Non-pigmented ciliary epithelial cell (primary cell): ENCODE results near the gene BRPF3.

ENCODE experiments used
- DNase-seq: peaks from one replicate; pipeline ENCODE4 v3.0.0-alpha.2; 2010; ENCODE audit warnings: low read depth

BRPF3 gene

GRCh38 chr6:36232172-36232571 is 35.6 kb downstream of the BRPF3 start:
- no peak for DNase-seq

GRCh38 chr6:36235309-36235708 is 38.8 kb downstream of the BRPF3 start:
- no peak for DNase-seq

GRCh38 chr6:36235862-36236261 is 39.3 kb downstream of the BRPF3 start:
- DNase-seq: no peak

- no peak for DNase-seq
Observed at GRCh38 chr6:36239774-36240173, 43.2 kb downstream of the BRPF3 start.

- peak; percentile 36 for DNase-seq
Observed at GRCh38 chr6:36241728-36242127, 45.2 kb downstream of the BRPF3 start.

- no peak for DNase-seq
Observed at GRCh38 chr6:36242161-36242560, 45.6 kb downstream of the BRPF3 start.

- DNase-seq: no peak
Observed at GRCh38 chr6:36242626-36243025, 46.1 kb downstream of the BRPF3 start.

GRCh38 chr6:36243562-36244212 is 47.1 kb downstream of the BRPF3 start:
- DNase-seq: no peak

- DNase-seq: no peak
Observed at GRCh38 chr6:36244641-36245280, 48.2 kb downstream of the BRPF3 start.

GRCh38 chr6:36245572-36246061 is 49.1 kb downstream of the BRPF3 start:
- DNase-seq: no peak

- DNase-seq: no peak
Observed at GRCh38 chr6:36246506-36247268, 50.1 kb downstream of the BRPF3 start.

GRCh38 chr6:36247693-36248092 is 51.1 kb downstream of the BRPF3 start:
- DNase-seq: no peak

- no peak for DNase-seq
Observed at GRCh38 chr6:36248980-36249379, 52.4 kb downstream of the BRPF3 start.

- DNase-seq: no peak
Observed at GRCh38 chr6:36249536-36249935, 53.0 kb downstream of the BRPF3 start.

GRCh38 chr6:36252005-36252404 is 55.5 kb downstream of the BRPF3 start:
- no peak for DNase-seq

- DNase-seq: no peak
Observed at GRCh38 chr6:36263390-36264000, 67.0 kb downstream of the BRPF3 start.

GRCh38 chr6:36265744-36266143 is 69.2 kb downstream of the BRPF3 start:
- DNase-seq: no peak

GRCh38 chr6:36266913-36267644 is 70.5 kb downstream of the BRPF3 start:
- DNase-seq: no peak

GRCh38 chr6:36267731-36268477 is 71.4 kb downstream of the BRPF3 start:
- DNase-seq: no peak

- DNase-seq: no peak
Observed at GRCh38 chr6:36268478-36269275, 72.1 kb downstream of the BRPF3 start.
